ENCODE measurements around the gene ZBTB20.

Gene ZBTB20

GRCh38 chr3:114355653-114356052 lies 791.4 kb downstream of the ZBTB20 start:
- no peak overlapping the region for H3K27ac ChIP-seq (ENCODE audit: low read length)
- no peaks in the 10 kb centered on the region for H4K20me1 ChIP-seq (ENCODE audit: insufficient read depth, low read length)
- no peak for TF ChIP-seq EZH2phosphoT487 (IDR thresholded peaks at IDR 0.05; ENCODE audit: low read length)
- no peak for TF ChIP-seq CTCF (IDR thresholded peaks at IDR 0.05; ENCODE audit: low read length)
- no peak for TF ChIP-seq EZH2 (optimal IDR thresholded peaks at IDR 0.05; ENCODE audit: low read depth, low read length)
- H3K9me3 ChIP-seq (replicated peaks; ENCODE audit: insufficient read depth, low read length) = no peaks in the 10 kb centered on the region
- no peaks in the 10 kb centered on the region for H3K36me3 ChIP-seq (replicated peaks; ENCODE audit: insufficient read depth, low read length)
- no peak overlapping the region for H3K9ac ChIP-seq (ENCODE audit: low read length)
- DNase-seq = no peak
- no peaks in the 10 kb centered on the region for H3K4me1 ChIP-seq (ENCODE audit: low read length)
- no peaks in the 10 kb centered on the region for H3K79me2 ChIP-seq (ENCODE audit: low read length)
- no peak overlapping the region for H3K4me3 ChIP-seq (ENCODE audit: low read length)
- no peak overlapping the region for H2AFZ ChIP-seq (ENCODE audit: low read length)
- no peak overlapping the region for H3K4me2 ChIP-seq (ENCODE audit: low read depth, low read length)
- H3F3A ChIP-seq (ENCODE audit: insufficient read depth, low read length) = no peaks in the 10 kb centered on the region
- H3K27me3 ChIP-seq (replicated peaks; ENCODE audit: insufficient read depth, low read length) = no peaks in the 10 kb centered on the region
- H3K9me2 ChIP-seq (replicated peaks; ENCODE audit: insufficient read depth, low read length) = no peaks in the 10 kb centered on the region

DNA sequence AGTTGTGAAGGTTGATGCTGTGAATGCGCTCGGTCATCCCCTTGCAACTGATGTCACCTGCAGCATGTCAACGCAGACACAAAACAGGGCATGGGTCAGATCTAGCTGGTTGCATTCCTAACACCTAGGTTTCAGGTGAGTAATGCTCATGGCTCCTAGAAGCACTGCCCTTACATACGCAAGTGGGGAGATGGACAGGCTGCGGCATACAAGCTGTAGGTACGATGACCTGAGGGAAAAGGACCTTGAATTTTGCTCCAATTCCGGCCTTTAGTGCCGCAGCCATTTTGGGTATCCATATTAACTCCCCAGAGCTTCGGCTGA lies 795.3 kb downstream of the ZBTB20 start:
- H3K4me3 ChIP-seq (ENCODE audit: low read length) = no peak overlapping the region
- no peaks in the 10 kb centered on the region for H3F3A ChIP-seq (ENCODE audit: insufficient read depth, low read length)
- H3K36me3 ChIP-seq (replicated peaks; ENCODE audit: insufficient read depth, low read length) = no peaks in the 10 kb centered on the region
- no peaks in the 10 kb centered on the region for H3K4me1 ChIP-seq (ENCODE audit: low read length)
- no peaks in the 10 kb centered on the region for H3K79me2 ChIP-seq (ENCODE audit: low read length)
- no peak for DNase-seq
- H3K9me2 ChIP-seq (replicated peaks; ENCODE audit: insufficient read depth, low read length) = no peaks in the 10 kb centered on the region
- TF ChIP-seq EZH2 (optimal IDR thresholded peaks at IDR 0.05; ENCODE audit: low read depth, low read length) (no peak), EZH2phosphoT487 (IDR thresholded peaks at IDR 0.05; ENCODE audit: low read length) (no peak), CTCF (IDR thresholded peaks at IDR 0.05; ENCODE audit: low read length) (no peak)
- H3K4me2 ChIP-seq (ENCODE audit: low read depth, low read length) = no peak overlapping the region
- H2AFZ ChIP-seq (ENCODE audit: low read length) = no peak overlapping the region
- no peaks in the 10 kb centered on the region for H3K27me3 ChIP-seq (replicated peaks; ENCODE audit: insufficient read depth, low read length)
- no peak overlapping the region for H3K27ac ChIP-seq (ENCODE audit: low read length)
- no peaks in the 10 kb centered on the region for H4K20me1 ChIP-seq (ENCODE audit: insufficient read depth, low read length)
- H3K9me3 ChIP-seq (replicated peaks; ENCODE audit: insufficient read depth, low read length) = no peaks in the 10 kb centered on the region
- no peak overlapping the region for H3K9ac ChIP-seq (ENCODE audit: low read length)

DNA sequence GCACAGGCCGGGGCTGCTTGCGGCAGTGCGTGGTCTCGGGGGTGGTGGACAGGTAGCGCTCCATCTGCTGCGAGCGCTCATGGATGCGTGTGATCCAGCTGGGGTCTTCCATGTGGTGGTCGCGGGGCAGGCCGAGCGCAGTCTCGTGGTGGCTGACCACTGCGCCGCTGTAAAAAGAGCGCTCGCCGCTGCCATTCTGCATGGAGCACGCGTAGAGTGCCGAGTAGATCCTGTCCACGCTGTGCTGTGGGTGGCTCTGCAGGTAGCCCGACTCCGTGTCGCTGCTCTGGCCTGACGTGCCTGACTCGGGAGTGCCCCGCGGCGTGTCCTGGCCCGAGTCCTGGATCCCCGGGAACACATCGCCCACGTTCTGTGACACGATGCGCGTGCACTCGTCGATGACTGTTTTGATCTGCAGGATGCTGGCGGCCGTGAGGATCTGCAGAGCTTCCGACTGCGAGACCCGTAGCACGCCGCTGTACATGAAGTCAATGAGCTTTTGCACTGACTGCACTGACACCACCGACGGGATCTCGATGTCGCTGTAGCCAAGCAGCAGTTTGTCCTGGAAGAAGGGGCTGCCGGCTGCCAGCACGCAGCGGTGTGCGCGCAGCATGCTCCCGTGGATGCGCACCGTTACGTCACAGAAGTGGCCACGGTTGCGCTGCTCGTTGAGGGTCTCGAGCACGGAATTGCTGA lies 795.8 kb downstream of the ZBTB20 start:
- Histone ChIP-seq H3K79me2 (ENCODE audit: low read length) (no peaks in the 10 kb centered on the region), H3K4me2 (ENCODE audit: low read depth, low read length) (no peak overlapping the region), H3K27ac (ENCODE audit: low read length) (no peak overlapping the region), H3K4me3 (ENCODE audit: low read length) (no peak overlapping the region), H3F3A (ENCODE audit: insufficient read depth, low read length) (no peaks in the 10 kb centered on the region), H3K9me3 (replicated peaks; ENCODE audit: insufficient read depth, low read length) (no peaks in the 10 kb centered on the region), H2AFZ (ENCODE audit: low read length) (no peak overlapping the region), H3K27me3 (replicated peaks; ENCODE audit: insufficient read depth, low read length) (no peaks in the 10 kb centered on the region), H3K9ac (ENCODE audit: low read length) (no peak overlapping the region), H3K9me2 (replicated peaks; ENCODE audit: insufficient read depth, low read length) (no peaks in the 10 kb centered on the region), H3K4me1 (ENCODE audit: low read length) (no peaks in the 10 kb centered on the region), H3K36me3 (replicated peaks; ENCODE audit: insufficient read depth, low read length) (no peaks in the 10 kb centered on the region), H4K20me1 (ENCODE audit: insufficient read depth, low read length) (no peaks in the 10 kb centered on the region)
- TF ChIP-seq EZH2phosphoT487 (IDR thresholded peaks at IDR 0.05; ENCODE audit: low read length) (no peak), CTCF (IDR thresholded peaks at IDR 0.05; ENCODE audit: low read length) (no peak), EZH2 (optimal IDR thresholded peaks at IDR 0.05; ENCODE audit: low read depth, low read length) (no peak)
- DNase-seq = no peak

Measured in MM.1S (cell line).